Activated T-cell treated with anti-CD3 and anti-CD28 coated beads for 4 hours (primary cell): Measurements from ENCODE around the gene NRTN.

Experiments
- DNase-seq: peaks from one replicate; pipeline ENCODE4 v3.0.0-alpha.2; 2020

Gene NRTN

DNA sequence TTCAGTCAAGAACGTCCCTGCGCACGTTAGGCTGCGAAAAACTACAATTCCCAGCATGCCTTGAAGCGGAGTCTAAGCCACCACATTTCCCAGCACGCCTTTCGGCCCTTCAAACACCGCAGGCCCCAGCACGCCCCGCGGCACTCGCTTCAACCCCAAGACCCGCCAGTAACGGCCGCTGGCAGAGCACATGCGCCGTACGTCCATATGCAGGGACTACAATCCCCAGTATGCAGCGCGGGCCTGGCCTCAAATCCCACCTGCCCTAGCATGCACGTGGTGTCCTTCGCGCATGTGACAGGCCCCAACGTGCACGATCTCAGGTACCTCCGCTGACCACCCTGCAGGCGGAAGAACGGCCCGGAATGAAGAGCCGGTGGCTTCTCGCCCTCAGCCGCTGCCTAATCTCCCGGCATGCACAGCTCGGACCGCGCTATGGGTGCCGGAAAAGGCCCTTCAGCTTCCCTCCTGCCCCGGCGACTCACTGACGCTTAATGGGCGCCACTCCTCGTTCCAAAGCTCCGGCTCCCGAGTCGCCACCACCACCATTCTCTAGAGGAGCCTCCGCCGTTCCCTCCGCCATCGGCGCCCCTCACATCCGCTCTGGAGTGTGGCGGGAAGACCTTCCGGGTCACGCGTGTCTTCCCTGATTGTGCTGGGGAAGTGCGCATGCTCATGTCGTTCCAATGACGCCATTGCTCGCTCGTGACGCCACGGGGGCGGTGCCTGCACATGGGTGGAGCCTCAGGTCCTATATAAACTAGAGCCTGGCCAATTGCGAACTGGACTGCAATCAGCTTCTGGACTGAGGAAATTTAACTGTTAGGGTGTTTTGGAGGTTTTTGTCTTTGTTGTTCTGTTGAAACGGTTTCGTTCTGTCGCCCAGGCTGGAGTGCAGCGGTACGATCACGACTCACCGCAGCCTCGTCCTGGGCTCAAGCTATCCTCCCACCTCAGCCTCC is 14.0 kb upstream of the NRTN start, which contains the start of gene DUS3L:
Gene DUS3L, minus strand, starts transcription at position 605 of the 962 bp plus-strand sequence. Its CDS starts 22 bp downstream, at position 583.
- DNase-seq: peak; percentile 94

DNA sequence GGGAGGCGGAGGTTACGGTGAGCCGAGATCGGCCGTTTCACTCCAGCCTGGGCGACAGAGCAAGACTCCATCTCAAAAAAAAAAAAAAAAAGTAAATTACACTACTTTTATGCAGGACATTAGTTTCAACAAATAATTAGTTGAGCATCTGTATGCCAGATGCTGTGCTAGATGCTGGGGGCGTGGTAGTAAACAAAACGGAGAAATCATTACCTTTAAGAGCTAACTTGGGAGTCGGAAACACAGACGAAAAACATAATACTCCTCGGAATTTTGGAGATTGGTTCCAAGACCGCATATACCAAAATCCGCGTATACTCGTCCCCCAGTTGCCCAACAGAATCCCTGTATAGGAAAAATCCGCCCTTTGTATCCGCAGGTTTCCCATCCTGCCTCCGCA is 12.6 kb upstream of the NRTN start:
- no peak for DNase-seq

DNA sequence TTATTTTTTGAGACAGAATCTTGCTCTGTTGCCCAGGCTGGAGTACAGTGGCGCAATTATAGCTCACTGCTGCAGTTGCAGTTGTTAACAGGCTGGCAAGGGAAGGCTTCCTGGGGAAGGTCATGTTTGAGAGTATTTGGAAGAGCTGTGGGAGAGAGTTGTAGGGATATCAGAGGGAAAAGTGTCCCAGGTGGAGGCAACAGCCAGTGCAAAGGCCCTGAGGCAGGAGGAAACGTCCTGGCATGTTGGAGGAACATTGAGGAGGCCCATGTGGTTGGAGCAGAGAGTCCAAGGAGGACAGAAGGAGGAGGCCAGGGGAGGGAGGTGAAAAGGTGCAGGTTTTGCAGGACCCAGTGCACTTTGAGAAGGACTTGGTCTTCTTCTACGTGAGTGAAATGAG is 11.7 kb upstream of the NRTN start:
- DNase-seq: no peak

GRCh38 chr19:5795382-5795919 is 9.4 kb upstream of the NRTN start:
- no peak for DNase-seq

DNA sequence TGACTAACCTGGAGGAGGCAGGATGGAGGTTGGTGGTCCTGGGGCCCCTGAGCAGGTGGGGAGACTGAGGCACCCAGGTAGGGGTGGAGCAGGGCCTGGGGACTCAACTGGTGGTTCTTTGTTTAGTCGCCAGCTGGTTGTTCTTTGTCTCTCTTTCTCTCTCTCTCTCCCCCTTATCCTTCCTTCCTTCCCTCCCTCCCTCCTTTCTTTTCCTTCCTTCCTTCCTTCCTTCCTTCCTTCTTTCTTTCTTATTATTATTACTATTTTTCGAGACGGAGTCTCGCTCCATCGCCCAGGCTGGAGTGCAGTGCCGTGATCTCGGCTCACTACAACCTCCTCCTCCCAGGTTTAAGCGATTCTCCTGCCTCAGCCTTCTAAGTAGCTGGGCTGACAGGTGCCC is 6.6 kb upstream of the NRTN start:
- no peak for DNase-seq

DNA sequence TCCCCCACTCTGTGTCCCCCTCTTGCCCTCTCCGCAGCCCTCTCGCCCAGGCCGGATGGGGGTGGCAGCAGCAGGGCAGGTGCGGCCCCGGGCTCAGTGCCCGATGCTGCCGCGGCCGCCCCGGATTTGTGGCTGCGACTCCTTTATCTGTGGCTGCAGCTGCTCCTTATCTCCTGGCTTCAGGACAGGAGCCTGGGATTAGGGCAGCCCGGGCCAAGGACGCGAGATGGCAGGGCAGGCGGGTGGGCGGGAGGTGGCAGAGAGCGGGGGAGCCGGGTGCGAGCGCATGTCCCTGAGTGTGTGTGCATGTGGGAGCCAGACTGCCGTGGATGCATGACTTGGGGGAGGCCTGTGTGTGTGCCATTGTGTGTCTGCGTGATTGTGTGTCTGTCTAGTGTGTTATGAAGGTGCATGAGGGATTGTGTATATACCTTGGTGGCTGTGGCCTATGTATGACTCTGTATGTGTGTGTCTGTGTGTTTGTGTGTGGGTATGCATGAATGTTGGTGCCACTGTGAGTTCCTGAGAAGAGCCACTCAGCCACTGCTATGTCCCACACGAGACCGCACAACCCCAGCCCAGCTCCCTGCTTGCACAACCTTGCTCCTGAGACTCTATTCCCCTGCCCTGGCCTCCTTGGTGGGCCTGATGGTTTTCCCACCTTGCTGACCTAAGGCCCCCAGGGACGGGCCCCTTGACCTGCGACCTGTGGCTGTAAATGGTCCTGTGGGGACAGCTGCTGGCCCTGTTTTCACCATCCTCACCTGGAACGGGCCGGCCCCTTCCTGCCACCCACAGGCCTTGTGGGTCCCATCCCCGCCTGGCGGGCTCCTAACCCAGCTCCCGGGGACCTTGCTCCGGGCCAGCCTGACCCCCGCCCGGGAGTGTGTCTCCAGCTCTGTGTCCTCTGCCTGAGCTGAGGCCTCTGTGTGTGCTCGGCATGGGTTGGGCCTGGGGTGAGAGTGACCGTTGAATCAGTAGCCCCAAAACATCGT is 5.3 kb upstream of the NRTN start:
- DNase-seq: no peak

DNA sequence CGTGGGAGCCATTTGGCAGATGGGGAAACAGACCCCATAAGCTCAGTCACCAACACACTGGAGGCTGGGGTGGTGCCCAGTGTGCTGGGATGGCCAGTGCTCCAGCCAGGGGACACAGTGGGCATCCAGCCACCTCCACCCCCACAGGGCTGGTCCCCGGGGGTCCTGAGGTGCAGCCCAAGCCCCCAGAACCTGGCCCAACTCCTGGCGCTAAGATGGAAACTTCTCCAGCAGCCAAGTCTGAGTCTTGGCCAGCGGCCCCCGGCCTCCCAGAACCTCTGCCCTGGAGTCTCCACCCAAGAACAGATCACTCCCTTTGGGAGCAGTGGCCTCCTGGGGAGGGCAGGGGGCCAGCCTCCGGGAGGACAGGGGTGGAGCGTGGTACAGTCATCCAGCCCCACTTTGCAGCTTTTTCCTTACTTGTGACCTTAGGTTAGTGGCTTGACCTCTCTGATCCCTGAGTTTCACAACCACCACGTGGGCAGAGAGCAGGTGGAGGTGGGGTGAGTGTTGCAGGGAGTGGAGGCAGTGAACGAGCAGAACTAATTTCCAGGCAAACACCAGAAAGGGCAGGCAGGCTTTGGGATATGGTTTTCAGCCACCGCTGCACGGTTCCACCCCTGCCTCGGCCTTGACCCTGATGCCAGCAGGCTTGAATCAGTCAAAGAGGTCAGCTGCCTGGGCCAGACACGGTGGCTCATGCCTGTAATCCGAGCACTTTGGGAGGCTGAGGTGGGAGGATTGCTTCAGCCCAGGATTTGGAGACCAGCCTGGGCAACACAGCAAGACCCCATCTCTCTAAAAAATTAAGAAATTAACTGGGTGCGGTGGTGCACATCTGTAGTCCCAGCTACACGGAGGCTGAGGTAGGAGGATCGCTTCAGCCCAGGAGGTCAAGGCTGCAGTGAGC is 4.3 kb upstream of the NRTN start:
- DNase-seq: no peak

DNA sequence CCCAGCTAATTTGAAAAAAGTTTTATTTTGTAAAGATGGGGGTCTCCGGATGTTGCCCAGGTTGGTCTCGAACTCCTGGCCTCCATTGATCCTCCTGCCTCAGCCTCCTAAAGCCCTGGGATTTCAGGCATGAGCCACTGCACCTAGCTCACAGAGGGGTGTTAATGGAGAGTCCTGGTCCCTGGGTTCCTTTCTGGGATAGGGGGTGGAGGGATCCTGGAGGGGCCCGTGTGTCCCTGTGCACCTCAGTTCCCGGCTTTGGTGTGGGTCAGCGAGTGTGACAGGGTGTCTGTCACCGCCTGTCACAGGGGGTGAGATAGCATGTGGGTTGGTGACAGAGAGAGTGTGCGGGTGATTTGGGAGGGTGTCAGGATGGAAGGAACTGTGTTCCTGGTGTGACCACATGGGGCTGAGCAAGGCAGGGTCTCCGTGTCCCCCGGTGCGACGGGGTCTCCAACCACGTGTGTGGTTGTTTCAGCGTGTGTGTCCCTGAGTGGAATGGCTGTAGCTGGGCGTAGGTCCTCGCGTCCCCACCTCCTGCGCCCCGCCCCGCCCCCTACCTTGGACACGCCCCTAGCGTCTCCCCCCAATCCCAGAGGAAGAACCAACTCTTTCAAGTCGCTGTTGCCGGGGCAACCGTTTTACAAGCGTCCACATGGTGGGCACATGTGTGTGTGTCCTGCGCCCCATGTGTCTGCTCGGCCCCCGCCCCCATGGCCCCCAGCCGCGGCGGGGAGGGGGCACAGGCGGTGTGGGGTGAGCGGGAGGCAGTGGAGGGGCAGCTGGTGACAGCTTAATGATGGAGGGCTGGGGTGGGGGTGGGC is 2.9 kb upstream of the NRTN start:
- no peak for DNase-seq

- DNase-seq: no peak
Measured at GRCh38 chr19:5803441-5803751, 1.5 kb upstream of the NRTN start.

GRCh38 chr19:5803752-5804515 is 933 bp upstream of the NRTN start:
- DNase-seq: peak; percentile 82

- DNase-seq: peak; percentile 49
Measured at GRCh38 chr19:5805462-5806132, 730 bp downstream of the NRTN start.

GRCh38 chr19:5806133-5806489 is 1.2 kb downstream of the NRTN start:
- DNase-seq: no peak

DNA sequence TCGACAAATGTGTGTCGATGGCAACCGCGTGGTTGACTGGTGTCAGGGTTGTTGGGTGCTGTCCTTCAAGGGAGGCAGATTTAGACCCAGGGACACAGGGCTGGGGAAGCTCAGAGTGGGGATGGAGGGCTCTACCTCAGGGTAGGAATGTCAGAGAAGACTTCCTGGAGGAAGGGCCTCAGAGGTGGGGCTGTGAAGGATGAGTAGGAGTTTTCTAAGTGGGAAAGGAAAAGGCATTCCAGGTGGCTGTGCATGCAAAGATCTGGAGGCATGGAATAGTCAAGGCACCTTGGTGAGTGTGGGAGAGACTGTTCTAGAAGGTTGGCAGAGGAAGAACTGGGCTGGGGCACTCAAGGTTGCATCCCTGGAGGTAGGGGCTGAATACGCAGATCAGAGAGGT is 2.0 kb downstream of the NRTN start:
- DNase-seq: no peak

GRCh38 chr19:5808120-5808816 is 3.4 kb downstream of the NRTN start:
- no peak for DNase-seq

GRCh38 chr19:5809053-5809452 is 4.2 kb downstream of the NRTN start:
- no peak for DNase-seq

- DNase-seq: no peak
Measured at GRCh38 chr19:5809469-5809868, 4.6 kb downstream of the NRTN start.

DNA sequence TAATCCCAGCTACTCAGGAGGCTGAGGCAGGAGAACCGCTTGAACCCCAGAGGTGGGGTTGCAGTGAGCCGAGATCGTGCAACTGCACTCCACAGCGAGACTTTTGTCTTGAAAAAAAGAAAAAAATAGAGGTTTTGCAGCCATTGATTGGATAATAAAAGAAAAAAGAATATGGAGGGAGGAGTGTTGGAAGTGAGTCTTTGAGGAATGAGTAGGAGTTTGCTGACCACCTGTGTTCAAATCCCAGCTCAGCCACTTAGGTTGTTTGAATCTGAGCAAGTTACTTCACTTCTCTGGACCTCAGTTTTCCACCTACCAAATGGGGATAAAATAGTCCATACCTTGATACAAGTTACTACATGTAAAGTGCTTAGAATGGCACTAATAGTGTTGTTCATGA is 6.2 kb downstream of the NRTN start:
- no peak for DNase-seq

- no peak for DNase-seq
Measured at GRCh38 chr19:5814123-5814851, 9.4 kb downstream of the NRTN start.

GRCh38 chr19:5814852-5815246 is 10.0 kb downstream of the NRTN start:
- DNase-seq: no peak
